ENCODE data around the gene DNAJC22. TPM values are rescaled to one million over a fixed set of nuclear protein-coding genes. Genes with fewer than 3 reads are reported as not detected.
"Not testable (repeated sequence)": the region's sequence is repeated elsewhere in the genome, so short reads cannot be mapped to it uniquely, and the experiment has no call there.

DNAJC22 gene
- total RNA-seq, 1 donor from 2014 or later: 0.51 TPM

DNA sequence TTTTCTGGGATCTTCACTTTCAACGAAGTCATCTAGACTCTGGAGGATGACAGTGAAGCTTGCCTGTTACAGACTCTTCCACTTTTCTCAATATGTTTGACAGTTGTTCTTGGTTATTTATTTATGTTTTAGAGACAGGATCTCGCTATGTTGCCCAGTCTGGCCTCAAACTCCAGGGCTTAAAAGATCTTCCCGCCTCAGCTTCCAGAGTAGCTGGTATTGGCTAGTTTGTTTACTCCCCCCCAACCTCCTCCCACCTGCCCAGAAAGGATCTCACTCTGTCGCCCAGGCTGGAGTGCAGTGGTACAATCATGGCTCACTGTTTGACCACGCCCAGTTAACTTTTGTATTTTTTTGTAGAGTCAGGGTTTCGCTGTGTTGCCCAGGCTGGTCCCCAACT lies 23.9 kb downstream of the DNAJC22 start:
- DNase-seq (ENCODE audit: low read depth in 2 of 2): no peak

DNA sequence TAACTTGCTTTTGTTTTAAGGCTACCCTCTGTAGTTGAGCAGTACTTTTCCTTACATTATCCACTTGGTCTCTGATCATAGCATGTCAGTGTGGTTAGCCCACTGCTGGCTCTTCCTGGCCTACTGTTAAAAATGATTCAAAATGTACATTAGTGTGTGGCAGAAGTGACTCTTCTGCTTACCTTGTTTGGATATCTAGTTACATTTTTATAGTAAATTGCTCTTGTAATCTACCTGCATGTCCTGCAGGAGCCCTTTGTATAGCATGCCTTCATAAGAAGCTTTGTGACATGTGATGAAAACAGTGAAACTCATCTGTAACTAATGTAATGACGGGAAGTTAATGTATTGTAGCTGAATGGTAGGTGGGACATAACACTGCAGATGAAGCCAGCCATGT lies 28.7 kb downstream of the DNAJC22 start:
- no peak for DNase-seq (ENCODE audit: low read depth in 2 of 2)

DNA sequence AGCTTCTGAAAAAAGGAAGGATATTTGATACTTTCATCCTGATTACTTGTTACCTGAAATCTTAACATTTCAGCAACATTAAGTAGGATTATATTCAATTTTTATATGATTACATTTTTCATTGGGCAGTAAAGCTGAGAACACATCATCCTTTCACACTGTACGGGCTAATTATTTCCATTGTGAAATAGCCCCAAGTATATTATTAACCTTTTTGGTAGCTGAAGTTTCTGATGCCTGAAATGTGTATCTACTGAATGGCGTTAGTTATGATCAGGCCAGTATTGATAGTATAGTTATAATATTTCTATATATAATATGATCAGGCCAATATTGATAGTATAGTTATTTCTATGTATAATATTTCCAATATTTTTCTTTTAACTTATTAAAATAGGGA lies 30.7 kb downstream of the DNAJC22 start:
- no peak for DNase-seq (ENCODE audit: low read depth in 2 of 2)

DNA sequence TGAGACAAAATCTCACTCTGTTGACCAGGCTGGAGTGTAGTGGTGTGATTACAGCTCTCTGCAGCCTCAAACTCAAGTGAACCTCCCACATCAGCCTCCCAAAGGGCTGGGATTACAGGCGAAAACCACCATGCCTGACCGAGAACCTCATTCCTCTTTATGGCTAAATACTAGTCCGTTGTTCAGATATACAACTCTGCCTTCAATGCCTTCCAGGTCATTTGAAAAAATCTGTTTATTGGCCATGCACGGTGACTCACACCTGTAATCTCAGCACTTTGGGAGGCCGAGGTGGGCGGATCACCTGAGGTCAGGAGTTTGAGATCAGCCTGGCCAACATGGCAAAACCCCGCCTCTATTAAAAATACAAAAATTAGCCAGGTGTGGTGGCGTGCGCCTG lies 33.5 kb downstream of the DNAJC22 start:
- DNase-seq (ENCODE audit: low read depth in 2 of 2): not testable (repeated sequence)

DNA sequence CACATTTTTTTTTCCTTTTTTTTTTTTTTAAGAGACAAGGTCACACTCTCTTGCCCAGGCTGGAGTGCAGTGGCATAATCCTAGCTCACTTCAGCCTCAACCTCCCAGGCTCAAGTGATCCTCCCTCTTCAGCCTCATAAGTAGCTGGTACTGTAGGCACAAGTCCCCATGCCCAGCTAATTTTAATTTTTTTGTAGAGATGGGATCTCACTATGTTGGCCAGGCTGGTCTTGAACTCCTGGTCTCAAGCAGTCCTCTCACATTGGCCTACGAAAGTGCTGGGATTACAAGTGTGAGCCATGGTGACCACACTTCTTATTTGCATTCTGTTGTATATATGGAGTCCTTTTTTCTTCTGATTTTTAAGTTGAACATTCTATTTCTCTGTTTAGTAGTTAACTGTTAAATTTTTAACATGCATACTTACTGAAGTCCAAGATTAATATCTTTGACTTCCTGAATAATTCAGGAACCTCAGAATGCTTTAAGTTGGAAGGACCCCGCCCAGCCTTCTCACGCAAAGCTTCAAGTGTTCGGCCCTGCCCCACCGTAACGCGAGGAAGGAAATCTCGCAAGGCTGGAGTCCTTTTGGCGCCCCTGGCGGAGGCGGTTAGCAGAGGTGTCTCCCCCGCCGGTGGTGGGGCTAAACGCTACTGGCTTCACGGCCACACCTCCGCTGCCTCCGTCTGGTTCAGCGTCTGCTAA lies 42.1 kb downstream of the DNAJC22 start:
- DNase-seq (ENCODE audit: low read depth in 2 of 2): no peak

DNA sequence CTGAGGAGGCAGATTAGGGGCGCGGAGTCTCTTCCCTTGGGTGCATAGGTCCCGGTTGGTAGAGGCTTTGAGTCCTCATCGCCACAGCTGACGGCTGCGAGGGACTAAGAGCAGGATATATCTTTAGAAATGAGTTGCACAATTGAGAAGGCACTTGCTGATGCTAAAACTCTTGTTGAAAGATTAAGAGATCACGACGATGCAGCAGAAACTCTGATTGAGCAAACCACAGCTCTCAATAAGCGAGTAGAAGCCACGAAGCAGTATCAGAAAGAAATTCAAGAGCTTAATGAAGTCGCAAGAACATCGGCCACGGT lies 42.7 kb downstream of the DNAJC22 start:
- DNase-seq (ENCODE audit: low read depth in 2 of 2): no peak

DNA sequence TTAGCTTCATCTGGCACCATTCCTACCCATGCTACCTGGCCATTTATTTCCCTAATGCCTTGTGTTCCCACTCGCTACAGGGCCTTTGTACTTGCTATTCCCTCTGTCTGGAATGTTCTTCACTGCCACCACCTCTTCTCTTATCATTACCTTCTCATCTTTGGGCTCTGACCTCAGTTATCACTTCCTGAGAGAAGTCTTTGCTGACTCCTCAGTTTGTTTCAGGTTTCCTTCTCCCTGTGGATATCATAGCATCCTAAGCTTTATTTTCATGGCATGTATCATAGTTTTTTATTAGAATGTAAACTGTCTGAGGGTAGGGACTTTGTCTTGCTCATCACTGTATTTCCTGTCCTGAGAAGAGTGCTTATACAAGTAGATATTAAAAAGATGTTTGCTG lies 50.3 kb downstream of the DNAJC22 start:
- no peak for DNase-seq (ENCODE audit: low read depth in 2 of 2)

DNA sequence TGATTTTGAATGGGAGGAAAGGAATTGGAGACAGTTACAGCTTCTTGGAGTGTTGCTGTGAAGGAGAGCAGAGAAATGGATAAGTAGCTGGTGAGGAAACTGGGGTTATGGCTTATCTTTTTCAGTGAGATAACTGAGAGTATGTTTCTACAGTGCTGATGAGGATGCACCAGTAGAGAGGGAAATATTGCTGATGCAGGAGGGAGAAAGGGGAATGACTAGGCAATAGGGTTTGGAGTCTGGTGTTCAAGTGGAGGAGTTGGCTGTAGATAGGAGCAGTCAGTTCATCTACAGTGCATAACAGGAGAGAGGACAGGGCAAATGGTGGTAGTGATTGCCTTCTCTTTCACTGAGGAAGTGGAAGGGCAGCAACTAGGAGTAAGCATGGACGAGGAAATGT lies 53.6 kb downstream of the DNAJC22 start:
- no peak for DNase-seq (ENCODE audit: low read depth in 2 of 2)

Other genes with a start within 250 kb of the DNAJC22 start
- 79.7 and 97.0 TPM in 2 replicates for gene LMBR1L, start 236.0 kb upstream of the DNAJC22 start, total RNA-seq
- gene TUBA1B, start 215.5 kb upstream of the DNAJC22 start, total RNA-seq: 914 and 1,463 TPM in 2 replicates
- gene TUBA1A, start 157.8 kb upstream of the DNAJC22 start, total RNA-seq: 771 and 815 TPM in 2 replicates
- 174 and 194 TPM in 2 replicates for gene TUBA1C, start 81.8 kb upstream of the DNAJC22 start, total RNA-seq
- not detected in 2 replicates for gene PRPH, start 51.7 kb upstream of the DNAJC22 start, total RNA-seq
- gene TROAP, start 23.6 kb upstream of the DNAJC22 start, total RNA-seq: 5.1 and 9.6 TPM in 2 replicates
- not detected in 2 replicates for gene C1QL4, start 9.7 kb upstream of the DNAJC22 start, total RNA-seq
- 15.0 and 16.8 TPM in 2 replicates for gene SPATS2, start 20.6 kb downstream of the DNAJC22 start, total RNA-seq
- under 0.01 and 0.13 TPM in 2 replicates for gene KCNH3, start 192.1 kb downstream of the DNAJC22 start, total RNA-seq
- gene MCRS1, start 221.3 kb downstream of the DNAJC22 start, total RNA-seq: 48.5 and 52.7 TPM in 2 replicates

Measured in dermis microvascular lymphatic vessel endothelial cell (primary cell).